HepG2 (cell line): ENCODE measurements around the gene DNM1. TPM values are rescaled to one million over a fixed set of nuclear protein-coding genes. Genes with fewer than 3 reads are reported as not detected.

Source experiments
- CCDC6 ChIP-seq: sonication (generic); formaldehyde crosslinking; IDR thresholded peaks from 2 replicates; pipeline ENCODE4 v1.8.1; 2022; ENCODE audit warnings: mild to moderate bottlenecking, missing genetic modification reagents, moderate library complexity
- FOXO1 ChIP-seq: sonication (generic); formaldehyde crosslinking; IDR thresholded peaks from 2 replicates; pipeline ENCODE4 v1.4.0; 2020; ENCODE audit warnings: missing genetic modification reagents
- GTF3A ChIP-seq: sonication (generic); formaldehyde crosslinking; conservative IDR thresholded peaks from 2 replicates; pipeline ENCODE4 v1.4.0; 2020; ENCODE audit warnings: mild to moderate bottlenecking, missing genetic modification reagents
- HHEX ChIP-seq: IDR thresholded peaks from 2 replicates; pipeline ENCODE4 v1.6.1; 2016; ENCODE audit warnings: control low read depth
- MAF1 ChIP-seq: sonication (generic); formaldehyde crosslinking; IDR thresholded peaks from 2 replicates; pipeline ENCODE4 v1.5.0; 2020; ENCODE audit warnings: missing genetic modification reagents, borderline replicate concordance
- NFKB2 ChIP-seq: sonication (generic); formaldehyde crosslinking; IDR thresholded peaks from 2 replicates; pipeline ENCODE4 v1.4.0; 2020; ENCODE audit warnings: missing genetic modification reagents, borderline replicate concordance
- NONO ChIP-seq, 2 experiments: fragments of 450-650 bp in 1 of 2; sonication (generic) in 1 of 2; formaldehyde crosslinking in 1 of 2; IDR thresholded peaks in 1 of 2; conservative IDR thresholded peaks in 1 of 2; 2 replicates each; pipeline versions ENCODE4 v1.6.1 to v1.8.0; 2017 to 2022; ENCODE audit warnings: mild to moderate bottlenecking in 1 of 2, missing genetic modification reagents in 1 of 2, moderate library complexity in 1 of 2
- NR2F6 ChIP-seq, 2 experiments: IDR thresholded peaks; 2 replicates each; pipeline ENCODE4 v1.6.1; 2016; ENCODE audit warnings: antibody characterized with exemption in 1 of 2, mild to moderate bottlenecking in 1 of 2
- PRMT3 ChIP-seq: sonication (generic); formaldehyde crosslinking; IDR thresholded peaks from 2 replicates; pipeline ENCODE4 v1.8.1; 2022; ENCODE audit warnings: low read depth, mild to moderate bottlenecking, moderate library complexity, missing genetic modification reagents, borderline replicate concordance
- SMAD3 ChIP-seq: sonication (generic); formaldehyde crosslinking; IDR thresholded peaks from 2 replicates; pipeline ENCODE4 v1.4.0; 2020; ENCODE audit warnings: missing genetic modification reagents
- ZNF20 ChIP-seq: sonication (generic); formaldehyde crosslinking; IDR thresholded peaks from 2 replicates; pipeline ENCODE4 v1.4.0; 2020; ENCODE audit warnings: mild to moderate bottlenecking, moderate library complexity, missing genetic modification reagents
- ZNF263 ChIP-seq: sonication (generic); formaldehyde crosslinking; IDR thresholded peaks from 2 replicates; pipeline ENCODE4 v1.4.0; 2020; ENCODE audit warnings: missing genetic modification reagents
- ZNF567 ChIP-seq: sonication (generic); formaldehyde crosslinking; IDR thresholded peaks from 2 replicates; pipeline ENCODE4 v1.8.1; 2023; ENCODE audit warnings: mild to moderate bottlenecking, missing genetic modification reagents, borderline replicate concordance
- ZNF720 ChIP-seq: sonication (generic); formaldehyde crosslinking; IDR thresholded peaks from 2 replicates; pipeline ENCODE4 v1.4.0; 2020; ENCODE audit warnings: missing genetic modification reagents
- polyA plus RNA-seq, 8 experiments: library from polyadenylated mRNA; depleted of rRNA in 3 of 8; stranded (reverse) in 7 of 8; unstranded in 1 of 8; fragments of >200 nt; fragmentation: Illumina TruSeq in 4 of 8; extraction: Trizol in 4 of 8; gene quantifications; 2 replicates each; pipeline versions ENCODE4 v1.2.1 to v1.2.3, GENCODE V29; 2011 to 2016; ENCODE audit warnings: low read depth in 4 of 8, missing spikeins in 1 of 8, mixed read lengths in 1 of 8; ENCODE audit not compliant: insufficient read depth in 1 of 8
- total RNA-seq, 5 experiments: library from RNA; depleted of rRNA; stranded (reverse); fragments of >200 nt; fragmentation: Illumina TruSeq; extraction: Trizol; gene quantifications; 2 replicates each; pipeline ENCODE4 v1.2.3, GENCODE V29; 2016; ENCODE audit warnings: low read depth in 1 of 5
- TF ChIP-seq, protein P1 (sequence below): sonication (generic); formaldehyde crosslinking; IDR thresholded peaks from 2 replicates; pipeline ENCODE4 v1.4.0; 2020; ENCODE audit warnings: missing genetic modification reagents, borderline replicate concordance
- TF ChIP-seq, protein P2 (sequence below): sonication (generic); formaldehyde crosslinking; IDR thresholded peaks from 2 replicates; pipeline ENCODE4 v1.4.0; 2020; ENCODE audit warnings: mild to moderate bottlenecking, missing genetic modification reagents
- TF ChIP-seq, protein P3 (sequence below): sonication (generic); formaldehyde crosslinking; IDR thresholded peaks from 2 replicates; pipeline ENCODE4 v1.5.0; 2020; ENCODE audit warnings: mild to moderate bottlenecking, missing genetic modification reagents
- TF ChIP-seq, protein P4 (sequence below): sonication (generic); formaldehyde crosslinking; IDR thresholded peaks from 2 replicates; pipeline ENCODE4 v1.5.1; 2020; ENCODE audit warnings: missing genetic modification reagents, mild to moderate bottlenecking, borderline replicate concordance
- TF ChIP-seq, protein P5 (sequence below): sonication (generic); formaldehyde crosslinking; IDR thresholded peaks from 2 replicates; pipeline ENCODE4 v1.8.0; 2022; ENCODE audit warnings: missing genetic modification reagents, mild to moderate bottlenecking, borderline replicate concordance

Gene DNM1
- total and polyA plus RNA-seq, 2 of the 13 experiments (the other 11 are each of a cell fraction or from before 2014, with no cell fraction given) = 0.13 to 0.58 TPM

DNA sequence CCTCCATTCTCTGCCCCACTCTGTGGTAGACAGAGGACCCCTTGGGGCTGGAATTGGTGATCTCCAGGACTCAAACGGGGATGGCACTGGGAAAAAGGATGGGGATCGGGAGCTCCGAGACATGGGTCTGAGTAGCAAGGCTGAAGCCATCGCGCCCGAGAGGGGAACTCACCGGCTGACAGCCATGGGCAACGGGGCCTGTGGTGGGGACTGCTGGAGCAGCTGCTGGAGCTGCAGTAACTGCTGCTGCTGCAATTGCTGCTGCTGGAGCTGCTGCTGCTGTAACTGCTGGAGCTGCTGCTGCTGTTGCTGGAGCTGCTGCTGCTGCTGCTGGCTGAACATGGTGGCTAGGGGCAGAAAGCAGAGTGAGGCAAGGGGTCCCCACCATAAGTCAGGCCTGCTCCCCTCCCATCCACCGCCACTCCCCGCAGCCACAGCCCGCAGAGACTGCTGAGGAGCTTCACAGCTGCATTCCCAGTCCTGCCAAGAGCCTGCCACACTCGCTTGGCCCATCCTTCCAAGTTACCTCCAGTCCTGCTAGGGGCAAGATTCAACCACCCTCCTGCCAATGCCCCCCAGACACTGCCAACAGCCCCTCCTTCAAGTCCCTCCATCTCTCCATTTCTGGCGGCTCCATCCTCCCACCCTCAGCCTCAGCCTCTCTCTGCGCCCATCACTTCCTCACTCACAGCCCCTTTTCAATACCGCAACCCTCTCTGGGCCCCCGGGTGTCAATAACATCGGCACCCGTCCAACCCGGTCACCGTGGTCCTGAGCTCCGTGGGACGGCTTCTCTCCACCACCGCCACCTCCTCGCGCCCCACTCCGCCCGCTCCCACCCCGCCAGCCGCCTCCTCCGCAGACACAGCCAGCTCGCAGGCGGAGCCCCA lies 12.4 kb upstream of the DNM1 start (continued):
- TF ChIP-seq, protein P1, sequence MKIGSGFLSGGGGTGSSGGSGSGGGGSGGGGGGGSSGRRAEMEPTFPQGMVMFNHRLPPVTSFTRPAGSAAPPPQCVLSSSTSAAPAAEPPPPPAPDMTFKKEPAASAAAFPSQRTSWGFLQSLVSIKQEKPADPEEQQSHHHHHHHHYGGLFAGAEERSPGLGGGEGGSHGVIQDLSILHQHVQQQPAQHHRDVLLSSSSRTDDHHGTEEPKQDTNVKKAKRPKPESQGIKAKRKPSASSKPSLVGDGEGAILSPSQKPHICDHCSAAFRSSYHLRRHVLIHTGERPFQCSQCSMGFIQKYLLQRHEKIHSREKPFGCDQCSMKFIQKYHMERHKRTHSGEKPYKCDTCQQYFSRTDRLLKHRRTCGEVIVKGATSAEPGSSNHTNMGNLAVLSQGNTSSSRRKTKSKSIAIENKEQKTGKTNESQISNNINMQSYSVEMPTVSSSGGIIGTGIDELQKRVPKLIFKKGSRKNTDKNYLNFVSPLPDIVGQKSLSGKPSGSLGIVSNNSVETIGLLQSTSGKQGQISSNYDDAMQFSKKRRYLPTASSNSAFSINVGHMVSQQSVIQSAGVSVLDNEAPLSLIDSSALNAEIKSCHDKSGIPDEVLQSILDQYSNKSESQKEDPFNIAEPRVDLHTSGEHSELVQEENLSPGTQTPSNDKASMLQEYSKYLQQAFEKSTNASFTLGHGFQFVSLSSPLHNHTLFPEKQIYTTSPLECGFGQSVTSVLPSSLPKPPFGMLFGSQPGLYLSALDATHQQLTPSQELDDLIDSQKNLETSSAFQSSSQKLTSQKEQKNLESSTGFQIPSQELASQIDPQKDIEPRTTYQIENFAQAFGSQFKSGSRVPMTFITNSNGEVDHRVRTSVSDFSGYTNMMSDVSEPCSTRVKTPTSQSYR (CRISPR knock-in tag) = no peak
- no peak for TF ChIP-seq MAF1 (CRISPR knock-in tag)
- no peak for TF ChIP-seq NONO (IDR thresholded peaks at IDR 0.05)
- TF ChIP-seq NONO (CRISPR knock-in tag; conservative IDR thresholded peaks at IDR 0.05) = 0 out of 2 replicates have a peak, but pooled peaks have one; percentile 10
- TF ChIP-seq HHEX (CRISPR knock-in tag) = no peak
- no peak for TF ChIP-seq NR2F6 (IDR thresholded peaks at IDR 0.05)
- no peak for TF ChIP-seq NR2F6 (CRISPR knock-in tag; IDR thresholded peaks at IDR 0.05)
- TF ChIP-seq CCDC6 (CRISPR knock-in tag) = no peak
- TF ChIP-seq ZNF20 (CRISPR knock-in tag) = no peak
- TF ChIP-seq, protein P2, sequence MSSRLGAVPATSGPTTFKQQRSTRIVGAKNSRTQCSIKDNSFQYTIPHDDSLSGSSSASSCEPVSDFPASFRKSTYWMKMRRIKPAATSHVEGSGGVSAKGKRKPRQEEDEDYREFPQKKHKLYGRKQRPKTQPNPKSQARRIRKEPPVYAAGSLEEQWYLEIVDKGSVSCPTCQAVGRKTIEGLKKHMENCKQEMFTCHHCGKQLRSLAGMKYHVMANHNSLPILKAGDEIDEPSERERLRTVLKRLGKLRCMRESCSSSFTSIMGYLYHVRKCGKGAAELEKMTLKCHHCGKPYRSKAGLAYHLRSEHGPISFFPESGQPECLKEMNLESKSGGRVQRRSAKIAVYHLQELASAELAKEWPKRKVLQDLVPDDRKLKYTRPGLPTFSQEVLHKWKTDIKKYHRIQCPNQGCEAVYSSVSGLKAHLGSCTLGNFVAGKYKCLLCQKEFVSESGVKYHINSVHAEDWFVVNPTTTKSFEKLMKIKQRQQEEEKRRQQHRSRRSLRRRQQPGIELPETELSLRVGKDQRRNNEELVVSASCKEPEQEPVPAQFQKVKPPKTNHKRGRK (CRISPR knock-in tag) = no peak
- TF ChIP-seq ZNF263 (CRISPR knock-in tag) = no peak
- no peak for TF ChIP-seq ZNF567 (CRISPR knock-in tag)
- TF ChIP-seq SMAD3 = no peak
- TF ChIP-seq PRMT3 (CRISPR knock-in tag) = no peak
- TF ChIP-seq, protein P3, sequence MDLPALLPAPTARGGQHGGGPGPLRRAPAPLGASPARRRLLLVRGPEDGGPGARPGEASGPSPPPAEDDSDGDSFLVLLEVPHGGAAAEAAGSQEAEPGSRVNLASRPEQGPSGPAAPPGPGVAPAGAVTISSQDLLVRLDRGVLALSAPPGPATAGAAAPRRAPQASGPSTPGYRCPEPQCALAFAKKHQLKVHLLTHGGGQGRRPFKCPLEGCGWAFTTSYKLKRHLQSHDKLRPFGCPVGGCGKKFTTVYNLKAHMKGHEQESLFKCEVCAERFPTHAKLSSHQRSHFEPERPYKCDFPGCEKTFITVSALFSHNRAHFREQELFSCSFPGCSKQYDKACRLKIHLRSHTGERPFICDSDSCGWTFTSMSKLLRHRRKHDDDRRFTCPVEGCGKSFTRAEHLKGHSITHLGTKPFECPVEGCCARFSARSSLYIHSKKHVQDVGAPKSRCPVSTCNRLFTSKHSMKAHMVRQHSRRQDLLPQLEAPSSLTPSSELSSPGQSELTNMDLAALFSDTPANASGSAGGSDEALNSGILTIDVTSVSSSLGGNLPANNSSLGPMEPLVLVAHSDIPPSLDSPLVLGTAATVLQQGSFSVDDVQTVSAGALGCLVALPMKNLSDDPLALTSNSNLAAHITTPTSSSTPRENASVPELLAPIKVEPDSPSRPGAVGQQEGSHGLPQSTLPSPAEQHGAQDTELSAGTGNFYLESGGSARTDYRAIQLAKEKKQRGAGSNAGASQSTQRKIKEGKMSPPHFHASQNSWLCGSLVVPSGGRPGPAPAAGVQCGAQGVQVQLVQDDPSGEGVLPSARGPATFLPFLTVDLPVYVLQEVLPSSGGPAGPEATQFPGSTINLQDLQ (CRISPR knock-in tag) = 0 out of 2 replicates have a peak, but pooled peaks have one; percentile 20
- TF ChIP-seq ZNF720 (CRISPR knock-in tag) = no peak
- TF ChIP-seq, protein P4, sequence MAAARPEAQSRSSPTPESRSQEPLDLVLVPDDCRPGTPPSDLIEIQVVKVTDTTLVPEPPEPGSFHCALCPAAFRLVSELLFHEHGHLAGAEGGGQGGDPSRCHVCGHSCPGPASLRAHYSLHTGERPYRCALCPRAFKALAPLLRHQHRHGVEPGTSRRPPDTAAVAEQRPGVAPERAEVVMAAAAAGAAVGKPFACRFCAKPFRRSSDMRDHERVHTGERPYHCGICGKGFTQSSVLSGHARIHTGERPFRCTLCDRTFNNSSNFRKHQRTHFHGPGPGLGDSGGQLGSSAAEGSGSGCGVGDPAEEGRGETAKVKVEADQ (CRISPR knock-in tag) = peak; percentile 66; the same call in 1 of the 2 replicates
- TF ChIP-seq, protein P5, sequence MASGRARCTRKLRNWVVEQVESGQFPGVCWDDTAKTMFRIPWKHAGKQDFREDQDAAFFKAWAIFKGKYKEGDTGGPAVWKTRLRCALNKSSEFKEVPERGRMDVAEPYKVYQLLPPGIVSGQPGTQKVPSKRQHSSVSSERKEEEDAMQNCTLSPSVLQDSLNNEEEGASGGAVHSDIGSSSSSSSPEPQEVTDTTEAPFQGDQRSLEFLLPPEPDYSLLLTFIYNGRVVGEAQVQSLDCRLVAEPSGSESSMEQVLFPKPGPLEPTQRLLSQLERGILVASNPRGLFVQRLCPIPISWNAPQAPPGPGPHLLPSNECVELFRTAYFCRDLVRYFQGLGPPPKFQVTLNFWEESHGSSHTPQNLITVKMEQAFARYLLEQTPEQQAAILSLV (CRISPR knock-in tag) = no peak
- no peak for TF ChIP-seq NFKB2 (CRISPR knock-in tag)
- no peak for TF ChIP-seq FOXO1 (CRISPR knock-in tag)
- no peak for TF ChIP-seq GTF3A
